ENCODE results near the gene FOXN3.

FOXN3 gene

GRCh38 chr14:89393222-89393745, 23.7 kb downstream of the FOXN3 start:
- DNase-seq (ENCODE audit: insufficient read length, low spot score): no peak
- no peak for TF ChIP-seq POLR2A (IDR thresholded peaks at IDR 0.05; ENCODE audit: low read depth, low read length)
- no peak for FAIRE-seq

GRCh38 chr14:89392181-89392580, 24.9 kb downstream of the FOXN3 start:
- FAIRE-seq (no peak), DNase-seq (ENCODE audit: insufficient read length, low spot score) (no peak)
- TF ChIP-seq POLR2A (IDR thresholded peaks at IDR 0.05; ENCODE audit: low read depth, low read length): no peak

- no peak for DNase-seq (ENCODE audit: insufficient read length, low spot score)
- no peak for FAIRE-seq
- TF ChIP-seq POLR2A (IDR thresholded peaks at IDR 0.05; ENCODE audit: low read depth, low read length): no peak
These were observed 25.5 kb downstream of the FOXN3 start for GRCh38 chr14:89391556-89391955.

- DNase-seq (ENCODE audit: insufficient read length, low spot score) (no peak), FAIRE-seq (no peak)
- no peak for TF ChIP-seq POLR2A (IDR thresholded peaks at IDR 0.05; ENCODE audit: low read depth, low read length)
These were observed 25.9 kb downstream of the FOXN3 start for GRCh38 chr14:89391123-89391522.

- DNase-seq (ENCODE audit: insufficient read length, low spot score): no peak
- no peak for TF ChIP-seq POLR2A (IDR thresholded peaks at IDR 0.05; ENCODE audit: low read depth, low read length)
- FAIRE-seq: no peak
These were observed 28.2 kb downstream of the FOXN3 start for GRCh38 chr14:89388853-89389252.

- FAIRE-seq: no peak
- no peak for TF ChIP-seq POLR2A (IDR thresholded peaks at IDR 0.05; ENCODE audit: low read depth, low read length)
- no peak for DNase-seq (ENCODE audit: insufficient read length, low spot score)
These were observed 28.9 kb downstream of the FOXN3 start for GRCh38 chr14:89387922-89388685.

- DNase-seq (ENCODE audit: insufficient read length, low spot score) (no peak), FAIRE-seq (no peak)
- TF ChIP-seq POLR2A (IDR thresholded peaks at IDR 0.05; ENCODE audit: low read depth, low read length): no peak
These were observed 30.7 kb downstream of the FOXN3 start for GRCh38 chr14:89386212-89386886.

GRCh38 chr14:89384636-89385035, 32.4 kb downstream of the FOXN3 start:
- FAIRE-seq (no peak), DNase-seq (ENCODE audit: insufficient read length, low spot score) (no peak)
- no peak for TF ChIP-seq POLR2A (IDR thresholded peaks at IDR 0.05; ENCODE audit: low read depth, low read length)

- FAIRE-seq: no peak
- DNase-seq (ENCODE audit: insufficient read length, low spot score): no peak
- TF ChIP-seq POLR2A (IDR thresholded peaks at IDR 0.05; ENCODE audit: low read depth, low read length): no peak
These were observed 33.0 kb downstream of the FOXN3 start for GRCh38 chr14:89384023-89384422.

- no peak for TF ChIP-seq POLR2A (IDR thresholded peaks at IDR 0.05; ENCODE audit: low read depth, low read length)
- DNase-seq (ENCODE audit: insufficient read length, low spot score): no peak
- FAIRE-seq: no peak
These were observed 33.9 kb downstream of the FOXN3 start for GRCh38 chr14:89382901-89383845.

GRCh38 chr14:89382487-89382886, 34.5 kb downstream of the FOXN3 start:
- TF ChIP-seq POLR2A (IDR thresholded peaks at IDR 0.05; ENCODE audit: low read depth, low read length): no peak
- FAIRE-seq (no peak), DNase-seq (ENCODE audit: insufficient read length, low spot score) (no peak)

GRCh38 chr14:89379891-89380820, 36.9 kb downstream of the FOXN3 start:
- no peak for DNase-seq (ENCODE audit: insufficient read length, low spot score)
- FAIRE-seq: no peak
- TF ChIP-seq POLR2A (IDR thresholded peaks at IDR 0.05; ENCODE audit: low read depth, low read length): no peak

- FAIRE-seq (no peak), DNase-seq (ENCODE audit: insufficient read length, low spot score) (no peak)
- TF ChIP-seq POLR2A (IDR thresholded peaks at IDR 0.05; ENCODE audit: low read depth, low read length): no peak
These were observed 38.0 kb downstream of the FOXN3 start for GRCh38 chr14:89379006-89379405.
